ENCODE data around the gene BRCA1. TPM values are rescaled to one million over a fixed set of nuclear protein-coding genes. Genes with fewer than 3 reads are reported as not detected.
A peak's percentile ranks its signal among the peaks of the same experiment; 100 is the strongest.

The BRCA1 gene
- total and polyA plus RNA-seq, 11 donors, result 2.7 to 11.7 (median 8.1) TPM

DNA sequence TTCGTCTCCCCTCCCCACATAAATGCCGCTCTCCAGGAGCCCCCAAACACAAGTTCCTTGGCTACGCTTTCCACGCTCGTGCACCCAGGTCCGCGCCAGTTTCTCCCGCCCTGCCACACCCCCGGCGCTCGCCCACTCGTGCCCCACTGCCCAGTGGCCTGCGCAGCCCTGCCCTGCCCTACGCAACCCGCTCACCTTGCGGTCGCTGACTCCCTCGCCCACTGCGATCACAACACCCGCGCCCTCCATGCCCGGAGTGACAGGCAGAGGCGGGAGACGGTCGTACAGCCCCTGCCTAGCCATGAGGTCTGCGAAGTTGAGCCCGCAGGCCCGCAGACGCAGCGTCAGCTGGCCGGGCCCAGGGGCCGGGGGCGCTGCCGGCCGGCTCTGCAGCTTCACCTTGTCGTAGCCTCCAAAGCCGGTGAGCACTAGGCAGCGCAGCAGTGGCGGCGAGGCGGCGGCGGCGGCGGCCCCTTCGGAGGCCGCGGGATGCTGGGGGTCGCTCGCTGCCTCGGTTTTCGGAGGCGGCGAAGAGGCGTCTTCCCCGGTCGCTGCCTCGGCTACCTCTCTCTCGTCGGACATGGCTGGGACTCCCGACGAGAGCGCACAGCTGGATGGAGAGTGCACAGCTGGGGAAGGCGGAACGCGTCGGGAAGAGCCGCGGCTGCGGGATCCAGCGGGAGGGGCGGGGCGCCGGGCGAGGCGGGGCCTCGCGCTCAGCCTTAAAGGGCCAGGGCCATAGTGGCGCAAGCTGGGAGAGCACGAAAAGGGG, 103.2 kb downstream of the BRCA1 start, which contains the start of gene VAT1:
VAT1 (minus strand) TSS at position 645 of the 772 bp plus-strand sequence; CDS start at position 582, 63 bp downstream.
- H3K36me3 ChIP-seq, result peaks cover 0 to 19% (median 12%) of the 10 kb centered on the region in 9 donors
- peak; percentile 85 to 91 (median 88) for DNase-seq
- TF ChIP-seq POLR2A (IDR thresholded peaks at IDR 0.05), result peak in 1 of 2 donors; percentile 68
- TF ChIP-seq, protein P1, sequence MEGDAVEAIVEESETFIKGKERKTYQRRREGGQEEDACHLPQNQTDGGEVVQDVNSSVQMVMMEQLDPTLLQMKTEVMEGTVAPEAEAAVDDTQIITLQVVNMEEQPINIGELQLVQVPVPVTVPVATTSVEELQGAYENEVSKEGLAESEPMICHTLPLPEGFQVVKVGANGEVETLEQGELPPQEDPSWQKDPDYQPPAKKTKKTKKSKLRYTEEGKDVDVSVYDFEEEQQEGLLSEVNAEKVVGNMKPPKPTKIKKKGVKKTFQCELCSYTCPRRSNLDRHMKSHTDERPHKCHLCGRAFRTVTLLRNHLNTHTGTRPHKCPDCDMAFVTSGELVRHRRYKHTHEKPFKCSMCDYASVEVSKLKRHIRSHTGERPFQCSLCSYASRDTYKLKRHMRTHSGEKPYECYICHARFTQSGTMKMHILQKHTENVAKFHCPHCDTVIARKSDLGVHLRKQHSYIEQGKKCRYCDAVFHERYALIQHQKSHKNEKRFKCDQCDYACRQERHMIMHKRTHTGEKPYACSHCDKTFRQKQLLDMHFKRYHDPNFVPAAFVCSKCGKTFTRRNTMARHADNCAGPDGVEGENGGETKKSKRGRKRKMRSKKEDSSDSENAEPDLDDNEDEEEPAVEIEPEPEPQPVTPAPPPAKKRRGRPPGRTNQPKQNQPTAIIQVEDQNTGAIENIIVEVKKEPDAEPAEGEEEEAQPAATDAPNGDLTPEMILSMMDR (IDR thresholded peaks at IDR 0.05), result no peak
- intact Hi-C loops (cut with DNase I), result loop anchor here in 7 of 10 donors (5.0 to 10.0 kb wide), 10 partner anchors 103 to 313 kb away; partner anchors contain the start of genes BRCA1 (in 5 of the 7), NBR1 (in 2 of the 7) and TMEM106A (in 2 of the 7)
- peak; percentile 35 to 85 (median 72) for ATAC-seq
- WGBS, 4 donors, result 0 to 2% (median 1%) methylated on average over 26 to 80 of the region's 80 CpGs
- H3K4me1 ChIP-seq, result peaks cover 0 to 53% (median 37%) of the 10 kb centered on the region in 12 donors
- peak within 1 kb of the TSS; percentile 71 to 100 (median 94) for H3K4me3 ChIP-seq
- peak within 1 kb of the TSS; percentile 79 to 95 (median 90) for H3K27ac ChIP-seq
- H3K27me3 ChIP-seq, result no peaks in the 10 kb centered on the region
- H3K9me3 ChIP-seq, result no peaks in the 10 kb centered on the region

DNA sequence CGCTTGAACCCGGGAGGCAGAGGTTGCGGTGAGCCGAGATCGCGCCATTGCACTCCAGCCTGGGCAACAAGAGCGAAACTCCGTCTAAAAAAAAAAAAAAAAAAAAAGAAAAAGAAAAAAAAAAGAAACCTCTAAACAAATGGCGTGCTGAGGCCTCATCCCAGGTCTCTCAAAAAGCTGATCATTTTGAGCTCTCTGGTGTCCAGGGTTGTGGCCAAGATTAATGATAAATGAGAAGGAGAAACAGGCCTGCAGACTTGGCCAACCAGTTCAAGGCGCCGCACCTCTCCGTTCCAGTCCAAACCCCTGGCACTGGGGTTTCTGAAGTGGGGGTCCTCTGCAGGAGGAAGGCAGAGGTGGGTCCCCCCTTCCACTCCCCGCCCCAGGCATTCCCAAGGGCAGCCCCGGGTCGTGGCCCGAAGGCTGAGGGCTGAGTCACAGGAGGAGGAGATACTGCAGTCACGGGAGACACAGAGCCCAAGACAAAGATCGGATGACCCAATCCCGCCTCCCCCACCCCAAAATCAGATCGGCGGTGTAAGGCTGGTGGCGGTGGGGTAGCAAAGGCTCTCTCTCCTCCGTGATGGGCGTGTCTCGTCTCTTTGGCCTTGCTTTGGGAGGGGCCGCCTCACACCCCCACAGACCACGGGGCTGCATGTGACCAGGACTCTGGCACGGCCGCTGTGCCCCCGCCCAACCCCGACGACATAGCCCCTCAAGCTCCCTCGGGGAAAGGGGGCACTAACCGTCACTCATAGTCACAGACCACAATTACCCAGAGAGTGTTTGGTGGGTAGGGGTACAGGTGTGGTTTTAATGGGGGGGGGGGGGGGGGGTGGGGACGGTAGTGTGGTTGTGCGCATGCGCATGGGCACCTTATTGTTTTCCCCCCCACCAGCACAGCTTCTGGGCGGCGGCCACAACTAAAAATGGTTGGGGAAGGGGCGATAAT, 104.1 kb downstream of the BRCA1 start:
- TF ChIP-seq, protein P1 (IDR thresholded peaks at IDR 0.05), result no peak
- TF ChIP-seq POLR2A (IDR thresholded peaks at IDR 0.05), result peak in 1 of 2 donors; percentile 27
- peak overlapping the region; percentile 71 to 100 (median 94) for H3K4me3 ChIP-seq
- peak; percentile 74 to 82 (median 79) for DNase-seq
- WGBS, 4 donors, result 13 to 33% (median 22%) methylated on average over 27 to 39 of the region's 40 CpGs
- H3K9me3 ChIP-seq, result no peaks in the 10 kb centered on the region
- intact Hi-C loops (cut with DNase I), result loop anchor here in 7 of 10 donors (5.0 to 10.0 kb wide), 10 partner anchors 104 to 314 kb away; partner anchors contain the start of genes BRCA1 (in 5 of the 7), NBR1 (in 2 of the 7) and TMEM106A (in 2 of the 7)
- H3K27me3 ChIP-seq, result no peaks in the 10 kb centered on the region
- peaks cover 0 to 58% (median 44%) of the 10 kb centered on the region in 12 donors for H3K4me1 ChIP-seq
- peak; percentile 20 to 47 (median 29) for ATAC-seq
- H3K27ac ChIP-seq, result peak overlapping the region; percentile 79 to 95 (median 90)
- H3K36me3 ChIP-seq, result peaks cover 0 to 27% (median 20%) of the 10 kb centered on the region in 9 donors

DNA sequence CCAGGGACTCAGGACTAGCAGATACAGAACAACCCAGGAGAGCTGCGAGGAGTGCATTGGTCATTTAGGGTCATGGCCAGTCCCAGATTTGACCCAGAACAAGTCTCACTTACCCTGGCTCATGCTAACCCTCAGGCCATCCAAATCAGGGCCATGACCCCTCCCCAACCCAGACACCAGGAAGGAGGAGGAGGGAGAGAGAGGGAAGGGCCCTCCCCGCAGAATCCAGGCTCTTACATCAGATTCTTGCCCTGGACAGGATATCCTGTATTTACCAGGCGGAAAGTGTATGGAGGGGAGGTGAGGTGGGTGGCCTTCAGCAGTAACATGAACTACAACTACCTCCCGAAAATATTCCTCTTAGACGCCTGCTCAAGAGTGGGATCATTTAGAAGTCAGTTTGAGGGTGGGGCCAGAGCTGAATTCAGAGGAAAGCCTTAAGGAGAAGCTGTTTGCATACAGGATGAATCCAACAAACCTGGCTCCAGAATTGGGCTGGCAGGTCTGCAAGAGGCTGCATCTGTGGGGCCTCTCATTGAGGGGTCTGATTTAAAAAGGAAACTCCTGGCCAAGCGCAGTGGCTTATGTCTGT, 105.0 kb downstream of the BRCA1 start:
- 50 to 61% (median 56%) methylated on average over 6 of the region's 6 CpGs for WGBS, 4 donors
- peak in 1 of 4 donors; percentile 38 for ATAC-seq
- H3K27ac ChIP-seq, result peak overlapping the region in 11 of 12 donors; percentile 60 to 95 (median 90)

More for the DNA sequence above, 105.0 kb downstream of the BRCA1 start:
- peak in 2 of 5 donors; percentile 38 to 41 for DNase-seq
- Histone ChIP-seq H3K36me3 (peaks cover 0 to 37% (median 24%) of the 10 kb centered on the region in 9 donors), H3K9me3 (no peaks in the 10 kb centered on the region), H3K4me1 (peaks cover 0 to 67% (median 52%) of the 10 kb centered on the region in 12 donors), H3K27me3 (no peaks in the 10 kb centered on the region), H3K4me3 (peak overlapping the region in 9 of 12 donors; percentile 71 to 100 (median 90))
- TF ChIP-seq, protein P1 (IDR thresholded peaks at IDR 0.05), result no peak
- TF ChIP-seq POLR2A (IDR thresholded peaks at IDR 0.05), result no peak
- intact Hi-C loops (cut with DNase I), result loop anchor here in 7 of 10 donors (5.0 to 10.0 kb wide), 10 partner anchors 105 to 315 kb away; partner anchors contain the start of genes BRCA1 (in 5 of the 7), NBR1 (in 2 of the 7) and TMEM106A (in 2 of the 7)
